Pancreas (tissue), 10 donors: Measurements from ENCODE around the gene TUBA8. TPM values are rescaled to one million over a fixed set of nuclear protein-coding genes. Genes with fewer than 3 reads are reported as not detected.

Source experiments
- ATAC-seq, 4 donors: fragments of 200-7000 bp; cut with Tn5 transposase; one replicate each; pipeline versions ENCODE4 v1.8.0 to v1.9.1; 2020; ENCODE audit warnings: mild to moderate bottlenecking in 4 of 4, moderate library complexity in 4 of 4
- DNase-seq, 6 donors: peaks; one replicate each; pipeline ENCODE4 v3.0.0-alpha.2; 2020
- FAIRE-seq: peaks from 2 replicates; lab custom pipeline; 2012; peaks lifted over from hg19 to GRCh38; lab: Jason Lieb, UNC
- H3K27ac ChIP-seq, 4 donors: fragments of 200-600 bp; sonication (generic); 1 replicate in 3 of 4; 2 replicates in 1 of 4; pipeline versions ENCODE4 v1.5.0 to v1.8.0; 2020
- H3K27me3 ChIP-seq, 4 donors: fragments of 200-600 bp; one replicate each; pipeline ENCODE4 v1.8.0; 2021
- H3K36me3 ChIP-seq, 3 donors: fragments of 200-600 bp; sonication (generic) in 1 of 3; one replicate each; pipeline versions ENCODE4 v1.5.0 to v1.8.0; 2020 to 2021
- H3K4me1 ChIP-seq, 3 donors: fragments of 200-600 bp; one replicate each; pipeline ENCODE4 v1.8.0; 2021
- H3K4me3 ChIP-seq, 4 donors: fragments of 200-600 bp; sonication (generic) in 2 of 4; one replicate each; pipeline versions ENCODE4 v1.5.0 to v1.8.0; 2020 to 2021
- H3K9me3 ChIP-seq, 4 donors: fragments of 200-600 bp; one replicate each; pipeline ENCODE4 v1.8.0; 2021
- WGBS, 2 donors: extraction: QIAGEN DNeasy Blood & Tissue Kit; methylation state at CpG; one replicate each; pipeline ENCODE4 v1.1.7; 2013; 5-methylcytosine and 5-hydroxymethylcytosine counted together
- intact Hi-C, 3 donors: fragments of 100-400 bp; cut with DNase I; formaldehyde crosslinking; loops; one replicate each; pipeline versions ENCODE4 v1.11.1 to v1.14.2; 2022
- polyA plus RNA-seq, 2 donors: library from polyadenylated mRNA; stranded (reverse); fragments of 200-250 nt; gene quantifications; one replicate each; pipeline ENCODE4 v1.2.3, GENCODE V29; 2013
- total RNA-seq, 6 donors: library from RNA; stranded (reverse); fragmentation: NEBNext Ultra II Directional in 4 of 6; extraction: Animal tissue kit (Norgen Biotek cat#: 25700) in 4 of 6; gene quantifications; one replicate each; pipeline versions ENCODE4 v1.2.1 to v1.2.4, GENCODE V29; 2021 to 2023
- TF ChIP-seq, protein P1 (sequence below), 4 donors: fragments of 200-600 bp; sonication (generic) in 3 of 4; IDR thresholded peaks; one replicate each; pipeline versions ENCODE4 v1.5.0 to v1.8.0; 2021; ENCODE audit warnings: antibody characterized with exemption in 4 of 4
- donor health status: healthy with polysubstance abuse.
- donor health status: DM: no; HTN: no; CAD: no; lungs with moderate emphysema.
- donor health status: DM: no; HTN: no; CAD: no.
- donor health status: control.
- donor health status: control.
- donor health status: Bipolar disorder and iron deficiency.
- donor health status: DM: yes; HTN: yes; CAD: no.
- donor health status: DM: no; HTN: no; CAD: no.
- donor health status: DM: no; HTN: no; CAD: no.
- donor health status: DM: yes; HTN: yes; CAD: no.

Gene TUBA8
- total and polyA plus RNA-seq, 8 donors: 1.5 to 5.4 (median 2.1) TPM

DNA sequence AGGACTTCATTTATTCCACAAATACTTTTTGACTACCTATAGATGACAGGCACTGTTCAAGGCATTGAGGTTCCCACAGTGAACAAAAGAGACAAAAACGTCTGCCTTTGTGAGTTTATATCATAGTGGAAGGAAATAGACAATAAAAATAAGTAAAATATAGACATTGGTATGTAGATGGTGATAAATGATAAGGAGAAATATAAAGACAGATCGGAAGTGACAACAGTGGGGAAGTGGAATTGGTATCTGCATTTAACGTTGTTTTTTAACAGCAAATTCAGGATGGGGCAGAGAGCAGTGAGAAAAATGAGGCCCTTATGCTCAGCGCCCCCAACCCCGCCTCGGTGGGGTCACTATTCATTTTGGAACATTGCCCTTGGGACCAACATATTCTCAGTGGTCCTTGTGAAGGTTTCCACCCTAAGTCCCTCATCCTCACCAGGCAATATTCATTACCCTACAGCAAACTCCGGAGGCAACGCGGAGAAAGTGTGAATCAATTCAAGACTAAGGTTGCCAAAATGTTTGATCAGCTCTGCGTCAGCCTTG lies 33.4 kb upstream of the TUBA8 start:
- 1 to 2% methylated on average over 10 of the region's 10 CpGs for WGBS, 2 donors
- Histone ChIP-seq H3K4me1 (peaks cover 7 to 20% (median 16%) of the 10 kb centered on the region in 3 donors), H3K27me3 (no peaks in the 10 kb centered on the region), H3K9me3 (no peaks in the 10 kb centered on the region), H3K4me3 (peak overlapping the region; percentile 77 to 99 (median 92)), H3K27ac (peak overlapping the region; percentile 59 to 88 (median 67)), H3K36me3 (peaks cover 0 to under 1% (median 0%) of the 10 kb centered on the region in 3 donors)
- TF ChIP-seq, protein P1, sequence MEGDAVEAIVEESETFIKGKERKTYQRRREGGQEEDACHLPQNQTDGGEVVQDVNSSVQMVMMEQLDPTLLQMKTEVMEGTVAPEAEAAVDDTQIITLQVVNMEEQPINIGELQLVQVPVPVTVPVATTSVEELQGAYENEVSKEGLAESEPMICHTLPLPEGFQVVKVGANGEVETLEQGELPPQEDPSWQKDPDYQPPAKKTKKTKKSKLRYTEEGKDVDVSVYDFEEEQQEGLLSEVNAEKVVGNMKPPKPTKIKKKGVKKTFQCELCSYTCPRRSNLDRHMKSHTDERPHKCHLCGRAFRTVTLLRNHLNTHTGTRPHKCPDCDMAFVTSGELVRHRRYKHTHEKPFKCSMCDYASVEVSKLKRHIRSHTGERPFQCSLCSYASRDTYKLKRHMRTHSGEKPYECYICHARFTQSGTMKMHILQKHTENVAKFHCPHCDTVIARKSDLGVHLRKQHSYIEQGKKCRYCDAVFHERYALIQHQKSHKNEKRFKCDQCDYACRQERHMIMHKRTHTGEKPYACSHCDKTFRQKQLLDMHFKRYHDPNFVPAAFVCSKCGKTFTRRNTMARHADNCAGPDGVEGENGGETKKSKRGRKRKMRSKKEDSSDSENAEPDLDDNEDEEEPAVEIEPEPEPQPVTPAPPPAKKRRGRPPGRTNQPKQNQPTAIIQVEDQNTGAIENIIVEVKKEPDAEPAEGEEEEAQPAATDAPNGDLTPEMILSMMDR (IDR thresholded peaks at IDR 0.05): no peak
- intact Hi-C loops: loop anchor here in 2 of 3 donors (5.0 to 10.0 kb wide), 2 partner anchors 172 to 245 kb away; no protein-coding TSS in a partner anchor
- FAIRE-seq (no peak), ATAC-seq (peak in 3 of 4 donors; percentile 11 to 22 (median 20)), DNase-seq (peak in 1 of 6 donors; percentile 53)

DNA sequence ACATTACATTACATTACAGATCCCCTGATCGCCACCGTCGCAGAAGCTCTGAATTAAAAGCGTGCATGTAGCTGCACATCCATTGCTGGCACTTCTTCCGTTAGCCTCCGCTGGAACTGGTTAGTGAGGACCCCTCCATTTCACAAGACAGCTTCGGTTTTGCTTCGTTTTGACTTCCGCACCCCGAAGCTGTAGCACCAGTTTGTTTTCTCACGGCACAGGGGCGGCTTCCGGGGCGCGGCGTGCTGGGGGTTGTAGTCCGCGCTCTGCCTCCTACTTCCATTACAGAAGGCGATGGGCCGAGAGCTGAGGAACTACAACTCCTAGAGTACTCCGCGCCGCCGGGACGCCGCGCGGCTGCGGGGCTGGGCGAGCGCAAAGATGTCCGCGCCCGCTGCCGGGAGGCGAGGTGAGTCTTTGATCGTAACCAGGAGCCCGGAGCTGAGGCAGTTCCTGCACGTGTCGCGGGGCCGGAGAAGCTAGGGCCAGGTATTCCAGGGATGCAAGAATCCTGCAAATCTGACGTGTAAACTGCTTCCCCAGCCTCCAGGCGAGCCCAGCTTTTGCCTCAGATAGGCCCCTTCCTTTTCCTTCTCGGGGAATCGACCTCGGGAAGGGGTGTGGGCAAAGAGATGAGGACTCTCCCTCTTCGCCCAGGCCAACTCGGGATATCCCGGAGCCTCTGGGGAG lies 32.8 kb upstream of the TUBA8 start, which contains the start of gene PEX26:
Gene PEX26, plus strand, starts transcription at position 352 of the 690 bp plus-strand sequence. CDS start 387 bp downstream, outside the sequence.
- Histone ChIP-seq H3K9me3 (no peaks in the 10 kb centered on the region), H3K4me3 (peak within 1 kb of the TSS; percentile 77 to 99 (median 92)), H3K27ac (peak within 1 kb of the TSS; percentile 59 to 88 (median 67)), H3K36me3 (peaks cover 0 to 4% (median 0%) of the 10 kb centered on the region in 3 donors), H3K27me3 (no peaks in the 10 kb centered on the region), H3K4me1 (peaks cover 7 to 20% (median 16%) of the 10 kb centered on the region in 3 donors)
- peak; percentile 53 for FAIRE-seq
- 0% methylated on average over 49 to 50 of the region's 50 CpGs for WGBS, 2 donors
- intact Hi-C loops: loop anchor here in 2 of 3 donors (5.0 to 10.0 kb wide), 2 partner anchors 173 to 245 kb away; no protein-coding TSS in a partner anchor
- TF ChIP-seq, protein P1 (IDR thresholded peaks at IDR 0.05): no peak
- ATAC-seq: peak; percentile 96 to 97 (median 97)
- peak; percentile 91 to 96 (median 94) for DNase-seq

GRCh38 chr22:18078329-18079041 lies 32.1 kb upstream of the TUBA8 start:
- H3K27ac ChIP-seq: peak overlapping the region; percentile 59 to 88 (median 67)
- FAIRE-seq (no peak), ATAC-seq (peak; percentile 49 to 67 (median 60)), DNase-seq (peak in 5 of 6 donors; percentile 47 to 87 (median 63))
- H3K9me3 ChIP-seq: no peaks in the 10 kb centered on the region
- intact Hi-C loops: loop anchor here in 2 of 3 donors (5.0 to 10.0 kb wide), 2 partner anchors 174 to 246 kb away; no protein-coding TSS in a partner anchor
- TF ChIP-seq, protein P1 (IDR thresholded peaks at IDR 0.05): no peak
- H3K4me1 ChIP-seq: peaks cover 7 to 20% (median 16%) of the 10 kb centered on the region in 3 donors
- H3K36me3 ChIP-seq: peaks cover 0 to 9% (median 0%) of the 10 kb centered on the region in 3 donors
- 3 to 4% methylated on average over 45 of the region's 45 CpGs for WGBS, 2 donors
- H3K27me3 ChIP-seq: no peaks in the 10 kb centered on the region
- peak overlapping the region; percentile 77 to 99 (median 92) for H3K4me3 ChIP-seq

- Histone ChIP-seq H3K9me3 (no peaks in the 10 kb centered on the region), H3K27me3 (no peaks in the 10 kb centered on the region), H3K27ac (no peak overlapping the region), H3K4me3 (no peak overlapping the region), H3K36me3 (peaks cover 0 to 15% (median 0%) of the 10 kb centered on the region in 3 donors), H3K4me1 (peaks cover 7 to 20% (median 16%) of the 10 kb centered on the region in 3 donors)
- whole genome bisulfite sequencing, 2 donors: 70 to 74% methylated on average over 4 of the region's 4 CpGs
- no peak for ATAC-seq
- no peak for DNase-seq
- no peak for FAIRE-seq
- intact Hi-C loops: loop anchor here in 2 of 3 donors (5.0 to 10.0 kb wide), 2 partner anchors 175 to 247 kb away; no protein-coding TSS in a partner anchor
- TF ChIP-seq, protein P1 (IDR thresholded peaks at IDR 0.05): no peak
Measured at GRCh38 chr22:18079706-18080233, 30.8 kb upstream of the TUBA8 start.
